HG02885 (cell line): ENCODE results near the gene CXCL13.
"Not testable (repeated sequence)": the region's sequence is repeated elsewhere in the genome, so short reads cannot be mapped to it uniquely, and the experiment has no call there.

Experiments
- ATAC-seq: cut with Tn5 transposase; IDR thresholded peaks from one replicate; pipeline ENCODE4 v1.9.1; 2021; ENCODE audit warnings: mild to moderate bottlenecking; ENCODE audit not compliant: unreplicated experiment, poor library complexity

The CXCL13 gene

DNA sequence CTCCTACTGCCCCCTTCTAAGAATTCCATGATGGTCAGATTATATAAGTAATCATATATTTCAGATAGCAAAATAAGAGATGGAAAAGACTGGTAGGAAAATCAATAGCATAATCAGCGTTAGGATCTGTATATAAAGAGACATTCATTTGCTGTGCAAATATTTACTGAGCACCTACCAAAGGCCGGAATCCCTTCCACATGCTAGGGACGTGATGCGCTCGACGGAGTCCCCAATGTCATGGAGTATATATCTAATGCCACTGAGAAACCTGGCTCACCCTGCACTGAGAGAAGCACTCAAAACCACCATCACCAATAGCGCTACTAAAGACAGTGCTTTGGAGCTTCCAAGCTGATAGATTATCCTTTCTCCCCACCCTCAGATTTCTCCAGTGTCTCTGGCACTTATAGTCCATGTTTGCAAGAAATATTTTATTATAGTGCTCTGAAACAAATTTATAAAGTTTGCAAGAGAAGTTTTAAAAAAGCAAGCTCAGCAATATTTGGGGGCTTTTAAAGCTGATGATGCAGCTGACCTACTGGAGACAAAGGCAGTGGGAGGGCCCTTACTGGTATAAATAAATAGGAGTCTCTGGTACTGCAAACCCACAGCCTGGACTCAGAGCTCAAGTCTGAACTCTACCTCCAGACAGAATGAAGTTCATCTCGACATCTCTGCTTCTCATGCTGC lies at the start of gene CXCL13:
Gene CXCL13 (plus strand): TSS at position 611 of the 693 bp plus-strand sequence. CDS start 46 bp downstream, at position 657.
- ATAC-seq, result no peak

GRCh38 chr4:77560170-77560569 lies 45.5 kb upstream of the CXCL13 start:
- ATAC-seq, result no peak

DNA sequence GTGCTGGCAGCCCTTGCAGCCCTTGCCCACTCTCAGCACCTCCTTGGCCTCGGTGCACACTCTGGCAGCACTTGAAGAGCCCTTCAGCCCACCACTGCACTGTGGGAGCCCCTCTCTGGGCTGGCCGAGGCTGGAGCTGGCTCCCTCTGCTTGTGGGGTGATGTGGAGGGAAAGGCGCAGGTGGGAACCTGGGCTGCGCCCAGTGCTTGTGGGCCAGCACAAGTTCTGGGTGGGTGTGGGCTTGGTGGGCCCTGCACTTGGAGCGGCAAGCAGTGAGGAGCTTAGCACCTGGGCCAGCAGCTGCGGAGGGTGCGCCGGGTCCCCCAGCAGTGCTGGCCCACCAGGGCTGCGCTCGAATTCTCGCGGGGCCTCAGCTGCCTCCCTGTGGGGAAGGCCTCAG lies 43.9 kb upstream of the CXCL13 start:
- ATAC-seq, result not testable (repeated sequence)

- ATAC-seq, result no peak
Measured at GRCh38 chr4:77564231-77564630, 41.4 kb upstream of the CXCL13 start.

- ATAC-seq, result no peak
Measured at GRCh38 chr4:77566148-77566547, 39.5 kb upstream of the CXCL13 start.

DNA sequence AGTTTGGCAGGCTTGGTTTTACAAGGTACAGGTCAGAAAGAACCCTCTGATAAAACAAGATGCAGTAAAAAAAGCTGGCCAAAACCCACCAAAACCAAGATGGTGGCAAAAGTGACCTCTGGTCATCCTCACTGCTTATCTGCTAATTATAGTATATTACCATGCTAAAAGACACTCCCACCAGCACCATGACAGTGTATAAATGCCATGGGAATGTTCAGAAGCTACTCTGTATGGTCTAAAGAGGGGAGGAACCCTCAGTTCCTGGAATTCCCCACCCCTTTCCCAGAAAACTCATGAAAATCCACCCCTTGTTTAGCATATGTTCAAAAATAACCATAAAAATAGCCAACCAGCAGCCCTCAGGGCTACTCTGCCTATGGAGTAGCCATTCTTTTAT lies 38.1 kb upstream of the CXCL13 start:
- no peak for ATAC-seq

GRCh38 chr4:77570508-77571214 lies 35.0 kb upstream of the CXCL13 start:
- ATAC-seq, result not testable (repeated sequence)

- ATAC-seq, result no peak
Measured at GRCh38 chr4:77576351-77576750, 29.3 kb upstream of the CXCL13 start.

- no peak for ATAC-seq
Measured at GRCh38 chr4:77578145-77578544, 27.5 kb upstream of the CXCL13 start.

DNA sequence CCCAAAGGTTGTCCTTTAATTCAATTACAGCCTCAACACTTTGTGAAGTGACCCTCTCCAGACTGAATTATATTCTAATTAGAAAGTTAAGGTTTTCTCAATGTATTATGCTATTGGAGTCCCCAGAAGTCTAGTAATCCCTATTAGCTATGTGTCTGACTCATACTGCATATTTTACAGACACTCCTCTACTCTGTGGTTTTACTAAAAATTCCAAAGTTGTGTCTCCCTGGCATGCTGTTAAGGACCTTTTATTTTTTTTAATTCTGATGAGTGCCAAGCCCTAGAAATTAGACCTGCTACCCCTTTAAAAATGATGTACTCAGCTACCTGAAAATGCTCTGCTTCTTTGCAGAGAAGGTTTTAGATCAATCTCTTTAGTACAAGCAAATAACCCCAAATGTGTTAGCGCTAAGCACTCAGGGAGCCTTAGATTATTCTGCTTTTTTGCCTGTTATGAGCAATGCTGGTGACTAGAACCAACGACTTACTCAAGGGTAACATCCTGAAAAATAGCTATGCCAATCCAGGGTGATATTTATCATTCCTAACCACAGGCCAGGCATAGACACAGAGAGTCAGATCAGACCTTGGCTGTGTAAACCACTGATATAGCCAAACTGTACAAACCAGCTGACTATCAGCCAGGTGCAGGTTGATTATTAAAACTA lies 26.1 kb upstream of the CXCL13 start:
- no peak for ATAC-seq

DNA sequence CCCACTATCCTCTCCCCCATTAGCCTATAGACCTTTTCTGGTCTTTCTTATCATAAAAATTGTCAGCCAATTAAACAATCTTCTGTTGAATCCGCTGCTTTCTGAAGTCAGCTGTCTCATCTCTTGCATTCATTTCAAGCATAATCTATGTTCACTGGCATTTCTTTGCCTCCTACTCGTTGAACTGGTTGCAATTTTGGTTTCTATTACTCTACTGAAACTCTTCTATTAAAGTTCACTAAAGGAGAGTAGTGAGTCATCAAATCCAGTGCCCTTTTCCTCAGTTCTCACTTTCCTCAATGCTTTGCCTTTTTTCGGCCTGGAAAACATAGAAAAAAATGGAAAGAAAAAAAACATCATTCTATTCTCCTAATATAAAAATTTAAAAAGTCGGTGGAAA lies 23.9 kb upstream of the CXCL13 start:
- peak; percentile 75 for ATAC-seq

GRCh38 chr4:77582156-77582555 lies 23.5 kb upstream of the CXCL13 start:
- ATAC-seq, result no peak

GRCh38 chr4:77582711-77583110 lies 22.9 kb upstream of the CXCL13 start:
- no peak for ATAC-seq

DNA sequence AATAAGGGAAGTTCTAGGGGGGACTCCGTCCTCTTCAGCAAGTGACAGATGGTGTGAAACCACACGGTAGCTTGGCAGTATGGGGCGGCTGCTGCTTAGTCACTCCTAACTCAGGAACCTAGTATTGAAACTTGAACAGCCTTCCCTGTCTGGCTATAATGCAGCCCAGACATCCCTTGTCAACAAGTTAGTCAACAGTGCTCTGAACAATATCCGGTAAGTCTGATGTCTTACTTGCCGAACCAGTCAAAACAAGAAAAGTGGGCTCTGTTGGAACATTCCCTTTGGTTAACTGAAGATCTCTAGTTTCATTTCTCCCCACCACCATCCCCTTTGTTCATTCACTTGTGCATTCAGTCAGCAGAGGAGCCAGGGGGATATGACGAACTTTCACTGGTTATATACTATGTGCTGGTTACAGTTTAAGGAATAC lies 18.7 kb upstream of the CXCL13 start:
- peak; percentile 96 for ATAC-seq

GRCh38 chr4:77590482-77590881 lies 15.1 kb upstream of the CXCL13 start:
- ATAC-seq, result no peak

GRCh38 chr4:77591532-77591931 lies 14.1 kb upstream of the CXCL13 start:
- ATAC-seq, result no peak

- no peak for ATAC-seq
Measured at GRCh38 chr4:77593101-77593500, 12.5 kb upstream of the CXCL13 start.

- ATAC-seq, result no peak
Measured at GRCh38 chr4:77593993-77594392, 11.6 kb upstream of the CXCL13 start.

DNA sequence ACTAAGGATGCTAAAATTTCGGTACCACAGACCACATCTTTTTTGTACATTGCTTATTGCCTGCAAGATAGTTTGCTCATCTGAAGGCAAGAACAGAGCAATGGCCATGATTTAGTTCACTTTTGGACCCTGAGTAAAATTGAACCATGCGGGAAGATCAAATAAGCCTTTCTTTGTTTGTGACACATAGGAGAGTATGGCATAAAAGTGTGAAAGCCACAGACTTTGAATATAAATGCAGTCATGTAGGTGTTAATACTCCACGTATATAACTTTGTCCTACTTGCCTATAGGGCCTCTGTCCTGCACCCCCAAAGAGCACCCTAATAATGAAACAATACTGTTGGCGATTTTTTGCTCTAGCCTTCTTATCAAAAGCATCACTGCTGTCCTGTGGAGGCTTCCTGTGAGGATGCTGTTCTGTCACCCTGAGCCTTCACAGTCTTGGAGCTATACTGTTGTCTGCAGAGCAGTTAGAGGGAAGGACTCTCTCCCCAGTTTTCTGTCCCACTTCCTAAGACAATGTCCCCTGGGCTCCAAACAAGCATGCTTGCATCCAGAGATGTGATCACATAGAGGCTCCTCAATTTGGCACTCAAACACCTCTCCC lies 10.2 kb upstream of the CXCL13 start:
- ATAC-seq, result no peak

DNA sequence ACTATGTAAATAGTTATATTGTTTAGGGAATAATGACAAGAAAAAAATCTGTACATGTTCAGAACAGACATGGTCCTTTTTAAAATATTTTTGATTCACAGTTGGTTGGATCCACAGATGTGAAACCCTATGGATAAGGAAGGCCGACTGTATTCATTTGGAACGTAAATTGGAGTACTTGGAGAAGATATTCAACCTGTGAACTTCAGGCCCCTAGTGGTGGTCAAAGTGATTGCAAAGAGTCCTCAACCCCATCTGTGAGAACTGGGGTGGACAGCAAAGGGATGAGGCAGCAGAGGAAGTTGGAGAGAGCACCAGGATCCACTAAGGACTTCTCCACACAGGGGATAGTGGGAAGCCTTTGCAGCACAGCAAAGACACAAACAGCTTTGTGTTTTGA lies 6.2 kb upstream of the CXCL13 start:
- ATAC-seq, result peak; percentile 69
